ENCODE results near the gene VWA5B1.

VWA5B1 gene

DNA sequence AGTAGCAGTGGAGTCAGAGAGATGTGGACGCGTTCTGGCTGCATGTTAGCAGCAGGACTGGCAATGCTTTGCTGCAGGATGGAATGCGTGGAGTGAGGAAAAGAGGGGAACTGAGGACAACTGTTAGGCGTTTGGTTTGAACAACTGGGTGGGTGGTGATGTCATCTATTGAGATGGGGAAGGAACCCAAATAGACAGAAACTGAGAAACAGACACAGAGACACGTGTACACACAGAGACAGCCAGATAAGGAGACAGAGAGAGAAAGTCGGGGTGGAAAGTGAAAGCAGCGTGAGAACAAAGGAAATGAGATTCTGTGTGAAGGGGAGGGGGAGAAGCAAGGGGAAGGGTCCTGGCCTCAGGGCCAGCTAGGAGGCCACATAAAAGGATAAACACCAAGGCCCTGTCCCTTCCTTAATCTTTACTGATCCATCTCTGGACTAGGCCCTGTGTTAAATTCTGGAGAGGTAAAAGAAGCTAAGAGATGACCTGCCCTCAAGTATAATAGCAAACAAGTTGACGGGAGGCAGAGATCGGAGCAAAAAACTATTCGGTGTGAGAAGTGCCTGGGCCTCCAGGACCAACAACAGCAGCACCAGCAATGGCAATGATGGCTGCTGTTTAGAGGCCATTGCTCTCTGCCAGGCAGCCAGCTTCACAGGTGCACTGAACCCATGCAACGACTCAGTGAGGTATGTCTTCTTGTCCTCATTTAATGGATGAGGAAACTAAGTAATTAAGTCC lies 31.6 kb downstream of the VWA5B1 start:
- peak; percentile 31 for DNase-seq (ENCODE audit: low spot score)

GRCh38 chr1:20322825-20323612 lies 32.3 kb downstream of the VWA5B1 start:
- DNase-seq (ENCODE audit: low spot score) = no peak

DNA sequence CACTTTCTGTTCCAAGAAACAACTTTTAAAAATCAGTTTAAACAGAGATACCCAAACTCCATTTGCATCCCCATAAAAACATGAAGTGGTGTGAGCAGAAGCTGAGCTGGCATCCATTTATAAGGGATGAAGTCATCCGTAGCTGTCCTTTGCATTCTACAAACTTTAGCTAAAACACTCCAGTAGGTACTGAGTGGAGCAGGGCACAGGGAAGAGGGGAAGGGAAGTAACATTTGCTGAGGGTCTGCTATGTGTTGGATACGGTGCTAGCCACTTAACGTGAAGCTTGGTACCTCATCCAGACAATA lies 32.9 kb downstream of the VWA5B1 start:
- DNase-seq (ENCODE audit: low spot score) = no peak

GRCh38 chr1:20324704-20325406 lies 34.2 kb downstream of the VWA5B1 start:
- no peak for DNase-seq (ENCODE audit: low spot score)

GRCh38 chr1:20325407-20325843 lies 34.8 kb downstream of the VWA5B1 start:
- DNase-seq (ENCODE audit: low spot score) = no peak

- peak; percentile 29 for DNase-seq (ENCODE audit: low spot score)
These were observed 35.3 kb downstream of the VWA5B1 start for GRCh38 chr1:20325844-20326420.

- no peak for DNase-seq (ENCODE audit: low spot score)
These were observed 36.8 kb downstream of the VWA5B1 start for GRCh38 chr1:20327467-20327866.

GRCh38 chr1:20328201-20328600 lies 37.5 kb downstream of the VWA5B1 start:
- DNase-seq (ENCODE audit: low spot score) = no peak

DNA sequence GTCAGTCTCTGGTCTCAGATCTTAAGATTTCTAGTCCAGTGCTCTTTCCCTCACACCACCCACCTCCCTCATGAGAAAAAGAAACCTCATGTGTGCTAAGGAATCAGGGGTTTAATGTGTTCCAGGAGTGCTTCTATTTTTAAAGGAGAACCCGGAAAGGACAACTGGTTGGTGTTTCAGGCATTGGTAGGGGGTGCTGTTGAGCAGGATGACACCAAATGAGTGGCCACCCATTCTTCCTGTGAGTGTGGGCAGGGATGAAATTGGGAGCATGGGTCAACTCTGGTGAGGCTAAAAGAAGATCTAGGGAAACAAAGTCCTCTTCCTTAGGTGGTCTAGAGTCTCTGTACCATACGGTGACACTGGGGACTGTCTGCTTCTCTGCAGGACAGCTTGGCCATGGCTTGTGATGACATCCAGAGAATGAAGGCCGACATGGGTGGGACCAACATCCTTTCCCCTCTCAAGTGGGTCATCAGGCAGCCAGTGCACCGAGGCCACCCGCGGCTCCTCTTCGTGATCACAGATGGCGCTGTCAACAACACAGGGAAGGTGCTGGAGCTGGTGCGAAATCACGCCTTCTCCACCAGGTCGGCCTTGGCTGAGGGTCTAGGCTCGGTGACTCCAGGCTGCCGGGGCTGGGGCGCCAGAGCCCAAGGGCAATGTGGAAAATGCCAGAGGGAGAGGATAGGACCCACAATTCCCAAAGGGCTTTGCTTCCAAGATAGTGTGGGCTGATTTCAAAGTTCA lies 39.3 kb downstream of the VWA5B1 start:
- no peak for DNase-seq (ENCODE audit: low spot score)

GRCh38 chr1:20334103-20334502 lies 43.4 kb downstream of the VWA5B1 start:
- DNase-seq (ENCODE audit: low spot score) = no peak

GRCh38 chr1:20336105-20336605 lies 45.5 kb downstream of the VWA5B1 start:
- no peak for DNase-seq (ENCODE audit: low spot score)

DNA sequence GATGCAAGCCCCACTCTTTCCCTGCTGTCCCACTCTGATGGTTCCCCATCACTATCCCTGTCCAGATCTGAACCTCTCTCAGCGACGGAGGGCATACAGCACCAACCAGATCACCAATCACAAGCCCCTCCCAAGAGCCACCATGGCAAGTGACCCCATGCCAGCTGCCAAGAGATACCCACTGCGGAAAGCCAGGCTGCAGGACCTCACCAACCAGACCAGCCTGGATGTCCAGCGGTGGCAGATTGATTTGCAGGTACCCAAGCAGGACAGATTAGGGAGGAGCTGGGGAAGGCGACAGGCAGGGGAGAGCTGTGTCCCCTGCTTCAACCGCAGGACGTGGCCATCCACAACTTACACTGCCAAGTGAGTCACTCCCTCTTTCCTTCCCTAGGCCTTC lies 46.9 kb downstream of the VWA5B1 start:
- DNase-seq (ENCODE audit: low spot score) = no peak

DNA sequence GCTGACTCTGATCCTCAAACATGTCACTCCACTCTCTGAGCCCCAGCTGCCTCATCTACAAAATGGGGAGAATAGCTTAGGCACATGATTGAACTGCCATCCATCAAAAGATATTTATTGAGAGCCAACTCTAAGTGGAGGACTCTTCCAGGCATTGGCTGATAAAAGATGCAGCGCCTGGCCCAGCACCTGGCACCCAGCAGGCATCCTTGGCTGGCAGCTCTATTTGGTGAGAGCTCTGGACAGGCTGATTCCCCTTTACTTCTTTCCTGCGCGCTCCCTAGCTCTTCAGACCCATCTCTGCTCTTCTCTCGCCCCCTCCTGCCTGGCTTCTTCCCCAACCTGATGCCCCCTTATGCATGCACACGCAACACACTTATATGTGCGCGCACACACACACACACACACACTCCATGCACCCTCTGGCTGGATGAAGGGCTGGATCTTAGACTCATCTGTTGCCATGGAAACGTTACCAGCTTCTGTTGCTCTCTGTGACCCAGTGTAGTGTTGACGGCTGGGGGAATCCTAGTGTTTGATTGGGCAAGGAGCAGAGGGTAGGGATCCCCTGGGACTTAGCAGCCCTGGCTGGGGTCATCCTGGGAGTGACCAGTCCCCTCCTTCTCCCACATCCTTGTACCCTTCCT lies 49.3 kb downstream of the VWA5B1 start:
- no peak for DNase-seq (ENCODE audit: low spot score)

GRCh38 chr1:20342294-20343148 lies 51.8 kb downstream of the VWA5B1 start:
- DNase-seq (ENCODE audit: low spot score) = no peak

GRCh38 chr1:20343149-20343937 lies 52.7 kb downstream of the VWA5B1 start:
- no peak for DNase-seq (ENCODE audit: low spot score)

- no peak for DNase-seq (ENCODE audit: low spot score)
These were observed 53.2 kb downstream of the VWA5B1 start for GRCh38 chr1:20343938-20344302.

GRCh38 chr1:20344738-20345137 lies 54.1 kb downstream of the VWA5B1 start:
- no peak for DNase-seq (ENCODE audit: low spot score)

DNA sequence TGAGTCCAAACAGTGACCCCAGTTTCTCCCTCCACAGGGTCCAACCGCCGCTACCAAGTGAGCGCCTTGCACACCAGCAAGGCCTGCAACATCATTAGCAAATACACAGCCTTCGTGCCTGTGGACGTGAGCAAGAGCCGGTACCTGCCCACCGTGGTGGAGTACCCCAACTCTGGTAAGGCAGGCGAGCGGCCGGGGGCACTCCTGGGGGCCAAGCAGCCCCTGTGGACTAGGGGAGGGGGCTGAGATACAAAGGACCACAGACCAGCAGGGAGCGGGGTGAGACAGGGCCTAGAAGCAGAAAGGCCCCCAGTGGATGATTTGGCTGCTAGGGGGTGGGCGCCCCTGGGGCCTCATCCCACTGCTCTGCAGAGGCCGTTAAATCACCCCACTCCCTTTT lies 54.7 kb downstream of the VWA5B1 start:
- DNase-seq (ENCODE audit: low spot score) = no peak

GRCh38 chr1:20346433-20346832 lies 55.8 kb downstream of the VWA5B1 start:
- DNase-seq (ENCODE audit: low spot score) = no peak

Data from globus pallidus (tissue), 1 donor.